NOMO-1 treated with dmso at 0.1 percent for 144 hours (cell line): ENCODE results near the gene ERBB2.
"Not testable (repeated sequence)": the region's sequence is repeated elsewhere in the genome, so short reads cannot be mapped to it uniquely, and the experiment has no call there.

ENCODE experiments used
- DNase-seq: peaks from one replicate; lab custom pipeline; 2025; ENCODE audit not compliant: unreplicated experiment; lab: John Stamatoyannopoulos, UW

The ERBB2 gene

GRCh38 chr17:39757931-39758873, 58.3 kb downstream of the ERBB2 start:
- DNase-seq = no peak

GRCh38 chr17:39759204-39759603, 59.3 kb downstream of the ERBB2 start:
- DNase-seq = no peak

- no peak for DNase-seq
Observed at GRCh38 chr17:39761861-39762496, 62.1 kb downstream of the ERBB2 start.

- DNase-seq = no peak
Observed at GRCh38 chr17:39763051-39763820, 63.4 kb downstream of the ERBB2 start.

- DNase-seq = not testable (repeated sequence)
Observed at GRCh38 chr17:39764171-39764570, 64.3 kb downstream of the ERBB2 start.

- no peak for DNase-seq
Observed at GRCh38 chr17:39765175-39765574, 65.3 kb downstream of the ERBB2 start.

GRCh38 chr17:39765766-39766165, 65.9 kb downstream of the ERBB2 start:
- no peak for DNase-seq

GRCh38 chr17:39767147-39767546, 67.3 kb downstream of the ERBB2 start:
- DNase-seq = no peak

- no peak for DNase-seq
Observed at GRCh38 chr17:39769974-39770587, 70.2 kb downstream of the ERBB2 start.

GRCh38 chr17:39772415-39772814, 72.6 kb downstream of the ERBB2 start:
- no peak for DNase-seq

GRCh38 chr17:39772987-39773934, 73.4 kb downstream of the ERBB2 start:
- DNase-seq = no peak

- no peak for DNase-seq
Observed at GRCh38 chr17:39774047-39774446, 74.2 kb downstream of the ERBB2 start.

GRCh38 chr17:39775031-39775430, 75.2 kb downstream of the ERBB2 start:
- no peak for DNase-seq

- DNase-seq = no peak
Observed at GRCh38 chr17:39776252-39776651, 76.4 kb downstream of the ERBB2 start.

- no peak for DNase-seq
Observed at GRCh38 chr17:39777534-39778365, 77.9 kb downstream of the ERBB2 start.
